Esophagus muscularis mucosa (tissue), 4 donors: ENCODE measurements around the gene KLHL5.

Experiments
- CTCF ChIP-seq, 3 experiments: fragments of 200-600 bp in 2 of 3; fragments of 450-650 bp in 1 of 3; sonication (generic) in 2 of 3; IDR thresholded peaks; one replicate each; pipeline ENCODE4 v1.5.1; 2017 to 2019; ENCODE audit warnings: antibody characterized with exemption in 3 of 3, mild to moderate bottlenecking in 2 of 3, moderate library complexity in 1 of 3
- EP300 ChIP-seq: sonication (generic); formaldehyde crosslinking; IDR thresholded peaks from one replicate; pipeline ENCODE4 v1.6.1; 2017; ENCODE audit warnings: antibody characterized with exemption
- POLR2A ChIP-seq: fragments of 450-650 bp; IDR thresholded peaks from one replicate; pipeline ENCODE4 v1.6.1; 2017; ENCODE audit warnings: antibody characterized with exemption, moderate library complexity, mild to moderate bottlenecking, low read depth
- POLR2AphosphoS5 ChIP-seq, 2 donors: sonication (generic); formaldehyde crosslinking; IDR thresholded peaks; one replicate each; pipeline ENCODE4 v1.6.1; 2017; ENCODE audit warnings: antibody characterized with exemption in 2 of 2

GRCh38 chr4:39096847-39097246, 34.8 kb downstream of the KLHL5 start:
- TF ChIP-seq POLR2A (no peak), POLR2AphosphoS5 (IDR thresholded peaks at IDR 0.05) (no peak), CTCF (IDR thresholded peaks at IDR 0.05) (no peak), EP300 (no peak)
